GM19328 (cell line): ENCODE results near the gene NR3C1.
A peak's percentile ranks its signal among the peaks of the same experiment; 100 is the strongest.

Experiments used
- ATAC-seq: cut with Tn5 transposase; IDR thresholded peaks from one replicate; pipeline ENCODE4 v1.9.1; 2021; ENCODE audit warnings: mild to moderate bottlenecking, moderate library complexity; ENCODE audit not compliant: unreplicated experiment

The NR3C1 gene

GRCh38 chr5:143426437-143426991, 23.0 kb upstream of the NR3C1 start:
- ATAC-seq = no peak

GRCh38 chr5:143425835-143426234, 22.3 kb upstream of the NR3C1 start:
- ATAC-seq = no peak

GRCh38 chr5:143418140-143418866, 14.8 kb upstream of the NR3C1 start:
- ATAC-seq = peak; percentile 44

- no peak for ATAC-seq
Measured at GRCh38 chr5:143417503-143418139, 14.1 kb upstream of the NR3C1 start.

- no peak for ATAC-seq
Measured at GRCh38 chr5:143416411-143416810, 12.9 kb upstream of the NR3C1 start.

- ATAC-seq = peak; percentile 76
Measured at GRCh38 chr5:143413958-143414669, 10.6 kb upstream of the NR3C1 start.

GRCh38 chr5:143412661-143413342, 9.3 kb upstream of the NR3C1 start:
- no peak for ATAC-seq

GRCh38 chr5:143409926-143410325, 6.4 kb upstream of the NR3C1 start:
- no peak for ATAC-seq

- no peak for ATAC-seq
Measured at GRCh38 chr5:143406408-143406807, 2.9 kb upstream of the NR3C1 start.

GRCh38 chr5:143405849-143406098, 2.3 kb upstream of the NR3C1 start:
- no peak for ATAC-seq

- peak; percentile 25 for ATAC-seq
Measured at GRCh38 chr5:143405063-143405848, 1.8 kb upstream of the NR3C1 start.

GRCh38 chr5:143404416-143405062, 1.1 kb upstream of the NR3C1 start:
- peak; percentile 14 for ATAC-seq

- no peak for ATAC-seq
Measured at GRCh38 chr5:143403334-143403592, 223 bp downstream of the NR3C1 start.

- ATAC-seq = no peak
Measured at GRCh38 chr5:143402553-143403333, 743 bp downstream of the NR3C1 start.

GRCh38 chr5:143402017-143402552, 1.4 kb downstream of the NR3C1 start:
- no peak for ATAC-seq

GRCh38 chr5:143401227-143402016, 2.1 kb downstream of the NR3C1 start:
- no peak for ATAC-seq

- ATAC-seq = no peak
Measured at GRCh38 chr5:143400541-143401226, 2.8 kb downstream of the NR3C1 start.
